Prostate gland (tissue), 2 donors: ENCODE data around the gene LYPD8.

Experiments used
- POLR2AphosphoS5 ChIP-seq: sonication (generic); formaldehyde crosslinking; IDR thresholded peaks from one replicate; pipeline ENCODE4 v1.6.1; 2017; ENCODE audit warnings: antibody characterized with exemption
- TF ChIP-seq, protein P1 (sequence below), 4 experiments: fragments of 200-600 bp in 2 of 4; fragments of 450-650 bp in 2 of 4; sonication (generic) in 2 of 4; IDR thresholded peaks; 1 replicate in 3 of 4; 2 replicates in 1 of 4; pipeline ENCODE4 v1.5.1; 2016 to 2019; ENCODE audit warnings: antibody characterized with exemption in 4 of 4, mild to moderate bottlenecking in 2 of 4, moderate library complexity in 2 of 4

DNA sequence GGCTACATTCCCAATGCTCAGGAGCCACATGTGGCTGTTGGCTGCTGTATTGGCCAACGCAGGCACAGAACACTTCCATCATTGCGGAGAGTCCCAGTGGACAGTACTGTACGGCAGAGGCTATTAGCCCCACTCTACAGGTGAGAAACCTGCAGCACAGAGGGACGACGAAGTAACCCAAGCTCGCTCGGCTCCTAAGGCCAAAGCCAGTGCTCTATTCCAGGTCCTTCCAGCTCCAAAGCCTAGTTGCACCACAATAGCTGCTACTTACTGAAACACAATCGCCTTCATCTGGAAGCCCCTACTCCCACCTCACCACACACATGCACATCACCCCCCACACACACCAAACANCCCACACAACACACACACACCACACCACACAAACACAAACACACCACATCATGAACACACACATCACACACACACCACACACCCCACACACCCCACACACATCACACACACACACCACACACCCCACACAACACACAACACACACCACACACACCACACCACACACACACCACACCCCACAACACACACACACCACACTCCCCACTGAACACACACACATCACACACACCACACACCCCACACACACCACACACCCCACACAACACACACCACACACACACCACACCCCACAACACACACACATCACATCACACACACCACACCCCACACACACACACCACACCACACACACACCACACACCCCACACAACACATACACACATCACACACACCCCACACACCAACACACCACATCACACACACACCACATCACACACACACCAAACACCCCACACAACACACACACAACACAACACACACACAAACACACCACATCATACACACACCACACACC is 3.2 kb downstream of the LYPD8 start:
- no peak for TF ChIP-seq POLR2AphosphoS5
- TF ChIP-seq, protein P1, sequence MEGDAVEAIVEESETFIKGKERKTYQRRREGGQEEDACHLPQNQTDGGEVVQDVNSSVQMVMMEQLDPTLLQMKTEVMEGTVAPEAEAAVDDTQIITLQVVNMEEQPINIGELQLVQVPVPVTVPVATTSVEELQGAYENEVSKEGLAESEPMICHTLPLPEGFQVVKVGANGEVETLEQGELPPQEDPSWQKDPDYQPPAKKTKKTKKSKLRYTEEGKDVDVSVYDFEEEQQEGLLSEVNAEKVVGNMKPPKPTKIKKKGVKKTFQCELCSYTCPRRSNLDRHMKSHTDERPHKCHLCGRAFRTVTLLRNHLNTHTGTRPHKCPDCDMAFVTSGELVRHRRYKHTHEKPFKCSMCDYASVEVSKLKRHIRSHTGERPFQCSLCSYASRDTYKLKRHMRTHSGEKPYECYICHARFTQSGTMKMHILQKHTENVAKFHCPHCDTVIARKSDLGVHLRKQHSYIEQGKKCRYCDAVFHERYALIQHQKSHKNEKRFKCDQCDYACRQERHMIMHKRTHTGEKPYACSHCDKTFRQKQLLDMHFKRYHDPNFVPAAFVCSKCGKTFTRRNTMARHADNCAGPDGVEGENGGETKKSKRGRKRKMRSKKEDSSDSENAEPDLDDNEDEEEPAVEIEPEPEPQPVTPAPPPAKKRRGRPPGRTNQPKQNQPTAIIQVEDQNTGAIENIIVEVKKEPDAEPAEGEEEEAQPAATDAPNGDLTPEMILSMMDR (IDR thresholded peaks at IDR 0.05): no peak
